ENCODE measurements around the gene PDK1. TPM values are rescaled to one million over a fixed set of nuclear protein-coding genes. Genes with fewer than 3 reads are reported as not detected.

Gene PDK1
- total RNA-seq, 4 donors from 2014 or later, result 7.0 to 13.5 (median 11.4) TPM

DNA sequence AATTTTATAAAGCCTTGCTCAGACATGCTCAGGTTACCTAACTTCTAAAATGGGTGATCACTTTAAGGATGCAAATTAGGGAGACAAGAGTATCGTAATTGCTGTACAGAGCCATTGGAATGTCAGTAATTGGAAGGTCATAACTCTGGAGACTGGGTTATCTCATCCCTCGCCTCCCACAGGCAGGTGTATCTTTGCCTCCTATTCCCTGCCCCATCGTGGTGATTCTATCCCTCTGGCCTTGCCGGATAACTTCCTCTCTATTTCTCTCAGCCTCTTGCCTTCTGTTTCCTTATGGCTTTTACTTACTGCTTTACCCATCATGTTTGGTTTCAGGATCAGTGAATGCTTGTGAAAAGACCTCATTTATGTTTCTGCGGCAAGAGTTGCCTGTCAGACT lies 2.5 kb downstream of the PDK1 start:
- peaks cover 7 to 11% of the 10 kb centered on the region in 2 donors for H3K4me1 ChIP-seq
- intact Hi-C loops (cut with DNase I), result no loop called here
- H3K27ac ChIP-seq, result no peak overlapping the region
- DNase-seq, result no peak
- H3K4me3 ChIP-seq (replicated peaks in 1 of 3), result no peak overlapping the region
- H3K9me3 ChIP-seq, result no peaks in the 10 kb centered on the region
- WGBS, 2 donors, result 90 to 91% methylated on average over 5 of the region's 5 CpGs
- H3K36me3 ChIP-seq, result no peaks in the 10 kb centered on the region
- TF ChIP-seq, protein P1, sequence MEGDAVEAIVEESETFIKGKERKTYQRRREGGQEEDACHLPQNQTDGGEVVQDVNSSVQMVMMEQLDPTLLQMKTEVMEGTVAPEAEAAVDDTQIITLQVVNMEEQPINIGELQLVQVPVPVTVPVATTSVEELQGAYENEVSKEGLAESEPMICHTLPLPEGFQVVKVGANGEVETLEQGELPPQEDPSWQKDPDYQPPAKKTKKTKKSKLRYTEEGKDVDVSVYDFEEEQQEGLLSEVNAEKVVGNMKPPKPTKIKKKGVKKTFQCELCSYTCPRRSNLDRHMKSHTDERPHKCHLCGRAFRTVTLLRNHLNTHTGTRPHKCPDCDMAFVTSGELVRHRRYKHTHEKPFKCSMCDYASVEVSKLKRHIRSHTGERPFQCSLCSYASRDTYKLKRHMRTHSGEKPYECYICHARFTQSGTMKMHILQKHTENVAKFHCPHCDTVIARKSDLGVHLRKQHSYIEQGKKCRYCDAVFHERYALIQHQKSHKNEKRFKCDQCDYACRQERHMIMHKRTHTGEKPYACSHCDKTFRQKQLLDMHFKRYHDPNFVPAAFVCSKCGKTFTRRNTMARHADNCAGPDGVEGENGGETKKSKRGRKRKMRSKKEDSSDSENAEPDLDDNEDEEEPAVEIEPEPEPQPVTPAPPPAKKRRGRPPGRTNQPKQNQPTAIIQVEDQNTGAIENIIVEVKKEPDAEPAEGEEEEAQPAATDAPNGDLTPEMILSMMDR (IDR thresholded peaks at IDR 0.05), result no peak
- no peak for TF ChIP-seq POLR2A (IDR thresholded peaks at IDR 0.05)
- no peaks in the 10 kb centered on the region for H3K27me3 ChIP-seq

DNA sequence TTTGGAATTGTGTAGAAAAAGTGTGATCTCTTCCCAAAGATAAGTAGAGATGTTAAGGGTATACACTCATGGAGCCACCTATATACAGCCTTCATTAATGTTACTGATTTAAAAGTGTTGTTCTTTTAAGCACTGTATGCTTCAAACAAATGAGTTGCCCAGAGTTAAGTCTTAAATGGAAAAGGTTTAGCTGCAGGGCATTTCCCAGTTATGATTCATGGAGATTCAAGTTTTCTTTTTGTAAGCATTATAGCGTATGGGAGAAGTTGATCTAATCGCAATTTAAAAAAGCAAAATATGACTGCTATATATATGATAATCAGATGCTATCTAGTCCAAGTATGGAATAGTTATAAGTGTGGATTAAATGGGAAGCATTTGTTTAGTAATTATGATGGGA lies 4.8 kb downstream of the PDK1 start:
- H3K9me3 ChIP-seq, result no peaks in the 10 kb centered on the region
- 95% methylated on average over 2 of the region's 2 CpGs for WGBS, 2 donors
- H3K27me3 ChIP-seq, result no peaks in the 10 kb centered on the region
- no peak overlapping the region for H3K27ac ChIP-seq
- intact Hi-C loops (cut with DNase I), result no loop called here
- DNase-seq, result no peak
- peaks cover 0 to 3% of the 10 kb centered on the region in 2 donors for H3K36me3 ChIP-seq
- TF ChIP-seq POLR2A (IDR thresholded peaks at IDR 0.05), result no peak
- TF ChIP-seq, protein P1 (IDR thresholded peaks at IDR 0.05), result no peak
- H3K4me1 ChIP-seq, result peaks cover 6 to 7% of the 10 kb centered on the region in 2 donors
- no peak overlapping the region for H3K4me3 ChIP-seq (replicated peaks in 1 of 3)

DNA sequence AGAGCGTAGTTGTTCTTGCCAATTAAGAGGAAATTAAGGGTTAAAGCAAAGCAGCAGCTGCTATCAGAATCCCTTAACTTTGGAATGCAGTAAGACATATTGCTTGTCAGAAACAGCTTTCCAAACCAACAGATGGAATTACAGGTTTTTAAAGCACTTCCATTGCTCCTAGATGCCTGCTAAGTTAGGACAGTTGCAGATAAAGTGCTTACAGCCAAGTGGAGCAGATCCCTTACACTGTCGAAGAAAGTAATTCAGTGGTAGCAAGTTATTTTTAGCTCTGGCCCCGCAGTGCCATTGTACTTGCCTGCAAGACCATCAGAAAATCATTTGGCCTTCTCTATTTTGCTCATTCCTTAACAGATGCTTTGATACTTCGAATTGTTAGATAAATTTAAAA lies 5.4 kb downstream of the PDK1 start:
- intact Hi-C loops (cut with DNase I), result no loop called here
- Histone ChIP-seq H3K27ac (no peak overlapping the region), H3K27me3 (no peaks in the 10 kb centered on the region), H3K4me1 (peaks cover 6 to 7% of the 10 kb centered on the region in 2 donors), H3K9me3 (no peaks in the 10 kb centered on the region), H3K4me3 (replicated peaks in 1 of 3) (no peak overlapping the region), H3K36me3 (peaks cover 0 to 3% of the 10 kb centered on the region in 2 donors)
- TF ChIP-seq, protein P1 (IDR thresholded peaks at IDR 0.05), result no peak
- no peak for TF ChIP-seq POLR2A (IDR thresholded peaks at IDR 0.05)
- 78 to 80% methylated on average over 4 of the region's 4 CpGs for WGBS, 2 donors
- no peak for DNase-seq

DNA sequence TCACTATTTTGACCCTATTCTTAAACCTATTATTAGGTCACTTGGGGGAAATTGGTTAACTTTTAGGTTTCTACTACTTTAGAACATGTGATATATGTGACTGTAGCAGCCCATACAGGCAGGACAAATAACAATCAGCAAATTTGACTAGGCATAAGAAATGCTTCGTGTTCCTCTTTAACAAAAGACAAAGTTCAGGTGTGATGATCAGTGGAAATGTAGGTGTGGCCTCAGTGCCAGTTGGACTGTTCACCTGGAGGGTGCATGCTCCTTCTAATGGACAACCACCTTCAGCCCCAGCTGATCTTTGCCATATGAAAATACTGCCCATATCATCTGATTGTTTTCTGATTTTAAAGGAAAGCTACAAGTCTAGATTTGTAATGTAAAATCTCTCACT lies 6.4 kb downstream of the PDK1 start:
- no peak for TF ChIP-seq POLR2A (IDR thresholded peaks at IDR 0.05)
- TF ChIP-seq, protein P1 (IDR thresholded peaks at IDR 0.05), result no peak
- 82 to 100% methylated on average over 1 of the region's 1 CpG for WGBS, 2 donors
- Histone ChIP-seq H3K4me1 (no peaks in the 10 kb centered on the region), H3K4me3 (replicated peaks in 1 of 3) (no peak overlapping the region), H3K9me3 (no peaks in the 10 kb centered on the region), H3K27me3 (no peaks in the 10 kb centered on the region), H3K27ac (no peak overlapping the region), H3K36me3 (peaks cover 0 to 3% of the 10 kb centered on the region in 2 donors)
- DNase-seq, result no peak
- intact Hi-C loops (cut with DNase I), result no loop called here

DNA sequence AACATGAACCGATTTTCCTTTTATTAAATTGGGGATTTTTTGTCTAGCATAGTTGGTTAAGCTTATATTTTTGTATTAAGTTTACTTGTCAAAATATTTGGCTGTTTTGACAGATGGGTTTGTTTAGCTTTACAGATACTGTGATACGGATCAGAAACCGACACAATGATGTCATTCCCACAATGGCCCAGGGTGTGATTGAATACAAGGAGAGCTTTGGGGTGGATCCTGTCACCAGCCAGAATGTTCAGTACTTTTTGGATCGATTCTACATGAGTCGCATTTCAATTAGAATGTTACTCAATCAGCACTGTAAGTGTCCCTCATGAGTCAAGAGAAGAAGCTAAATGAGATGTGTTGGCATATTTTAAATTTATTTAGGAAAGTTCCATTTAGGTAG lies 8.5 kb downstream of the PDK1 start:
- Histone ChIP-seq H3K4me1 (no peaks in the 10 kb centered on the region), H3K27me3 (no peaks in the 10 kb centered on the region), H3K4me3 (replicated peaks in 1 of 3) (no peak overlapping the region), H3K27ac (no peak overlapping the region), H3K36me3 (peaks cover 0 to 3% of the 10 kb centered on the region in 2 donors), H3K9me3 (no peaks in the 10 kb centered on the region)
- intact Hi-C loops (cut with DNase I), result no loop called here
- WGBS, 2 donors, result 84 to 88% methylated on average over 5 of the region's 5 CpGs
- no peak for DNase-seq
- TF ChIP-seq, protein P1 (IDR thresholded peaks at IDR 0.05), result no peak

Data from thyroid gland (tissue), 4 donors.